Thyroid gland (tissue), 4 donors: Measurements from ENCODE around the gene NEK2. TPM values are rescaled to one million over a fixed set of nuclear protein-coding genes. Genes with fewer than 3 reads are reported as not detected.
"Not testable (repeated sequence)": the region's sequence is repeated elsewhere in the genome, so short reads cannot be mapped to it uniquely, and the experiment has no call there.

Experiments
- DNase-seq, 2 donors: peaks; one replicate each; pipeline ENCODE4 v3.0.0-alpha.2; 2019
- H3K27ac ChIP-seq, 3 donors: fragments of 200-600 bp; sonication (generic); 1 replicate in 2 of 3; 2 replicates in 1 of 3; pipeline ENCODE4 v1.5.1; 2016 to 2019; ENCODE audit warnings: mild to moderate bottlenecking in 1 of 3, moderate library complexity in 1 of 3
- H3K27me3 ChIP-seq: fragments of 200-600 bp; sonication (generic); one replicate; pipeline ENCODE4 v1.5.1; 2019
- H3K36me3 ChIP-seq, 2 donors: fragments of 200-600 bp; sonication (generic); one replicate each; pipeline ENCODE4 v1.5.1; 2016 to 2019
- H3K4me1 ChIP-seq, 2 donors: fragments of 200-600 bp; sonication (generic); one replicate each; pipeline ENCODE4 v1.5.1; 2017 to 2019
- H3K4me3 ChIP-seq, 3 donors: fragments of 200-600 bp; sonication (generic); replicated peaks in 1 of 3; 1 replicate in 2 of 3; 2 replicates in 1 of 3; pipeline ENCODE4 v1.5.1; 2016; ENCODE audit warnings: mild to moderate bottlenecking in 1 of 3
- H3K9me3 ChIP-seq: fragments of 200-600 bp; sonication (generic); one replicate; pipeline ENCODE4 v1.5.1; 2017
- CTCF ChIP-seq, 6 experiments: fragments of 200-600 bp in 3 of 6; fragments of 450-650 bp in 3 of 6; sonication (generic) in 3 of 6; IDR thresholded peaks; one replicate each; pipeline ENCODE4 v1.5.1; 2016 to 2019; ENCODE audit warnings: antibody characterized with exemption in 6 of 6, mild to moderate bottlenecking in 2 of 6, inconsistent platforms in 1 of 6, moderate library complexity in 1 of 6
- POLR2A ChIP-seq, 2 donors: fragments of 450-650 bp; IDR thresholded peaks; one replicate each; pipeline ENCODE4 v1.6.1; 2017; ENCODE audit warnings: antibody characterized with exemption in 2 of 2, mild to moderate bottlenecking in 2 of 2, moderate library complexity in 1 of 2
- WGBS, 2 donors: methylation state at CpG; one replicate each; pipeline ENCODE4 v1.1.5; 2017; 5-methylcytosine and 5-hydroxymethylcytosine counted together
- intact Hi-C: fragments of 100-400 bp; cut with DNase I; formaldehyde crosslinking; loops from one replicate; pipeline ENCODE4 v1.15.1; 2023
- total RNA-seq, 4 donors: library from RNA; depleted of rRNA; stranded (reverse); fragments of >200 nt; gene quantifications; one replicate each; pipeline ENCODE4 v1.2.3, GENCODE V29; 2016

NEK2 gene
- total RNA-seq, 4 donors from 2014 or later, result 0.11 to 2.4 (median 0.40) TPM; not detected in 1

DNA sequence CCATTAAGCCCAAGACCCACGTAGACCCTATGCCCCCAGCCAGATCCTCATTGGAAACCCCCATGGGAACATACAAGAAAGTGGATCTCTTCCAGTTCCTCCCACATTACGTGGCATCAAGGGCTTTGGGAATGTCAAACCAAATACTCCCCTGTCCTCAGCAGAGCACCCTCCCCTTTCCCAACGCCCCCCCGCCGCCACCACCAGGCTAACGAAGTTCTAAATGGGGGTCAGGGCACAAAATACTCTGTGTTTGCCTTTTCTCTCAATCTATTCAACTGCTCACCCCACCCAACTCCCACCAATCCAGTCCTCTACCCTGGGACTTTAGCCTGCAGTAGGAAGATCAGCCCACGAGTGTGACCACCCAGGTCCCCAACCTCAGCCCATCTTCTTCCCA, 24.5 kb downstream of the NEK2 start:
- no peaks in the 10 kb centered on the region for H3K9me3 ChIP-seq
- H3K4me3 ChIP-seq, result no peak overlapping the region
- DNase-seq, result no peak
- intact Hi-C loops, result loop anchor here (5.0 kb wide), 2 partner anchors 74 to 179 kb away; partner anchors contain the start of gene SLC30A1
- no peak overlapping the region for H3K27ac ChIP-seq
- WGBS, 2 donors, result 90 to 92% methylated on average over 7 of the region's 7 CpGs
- TF ChIP-seq POLR2A (IDR thresholded peaks at IDR 0.05), result no peak
- no peak for TF ChIP-seq CTCF (IDR thresholded peaks at IDR 0.05)
- no peaks in the 10 kb centered on the region for H3K36me3 ChIP-seq
- no peaks in the 10 kb centered on the region for H3K27me3 ChIP-seq
- peaks cover 0 to 3% of the 10 kb centered on the region in 2 donors for H3K4me1 ChIP-seq

DNA sequence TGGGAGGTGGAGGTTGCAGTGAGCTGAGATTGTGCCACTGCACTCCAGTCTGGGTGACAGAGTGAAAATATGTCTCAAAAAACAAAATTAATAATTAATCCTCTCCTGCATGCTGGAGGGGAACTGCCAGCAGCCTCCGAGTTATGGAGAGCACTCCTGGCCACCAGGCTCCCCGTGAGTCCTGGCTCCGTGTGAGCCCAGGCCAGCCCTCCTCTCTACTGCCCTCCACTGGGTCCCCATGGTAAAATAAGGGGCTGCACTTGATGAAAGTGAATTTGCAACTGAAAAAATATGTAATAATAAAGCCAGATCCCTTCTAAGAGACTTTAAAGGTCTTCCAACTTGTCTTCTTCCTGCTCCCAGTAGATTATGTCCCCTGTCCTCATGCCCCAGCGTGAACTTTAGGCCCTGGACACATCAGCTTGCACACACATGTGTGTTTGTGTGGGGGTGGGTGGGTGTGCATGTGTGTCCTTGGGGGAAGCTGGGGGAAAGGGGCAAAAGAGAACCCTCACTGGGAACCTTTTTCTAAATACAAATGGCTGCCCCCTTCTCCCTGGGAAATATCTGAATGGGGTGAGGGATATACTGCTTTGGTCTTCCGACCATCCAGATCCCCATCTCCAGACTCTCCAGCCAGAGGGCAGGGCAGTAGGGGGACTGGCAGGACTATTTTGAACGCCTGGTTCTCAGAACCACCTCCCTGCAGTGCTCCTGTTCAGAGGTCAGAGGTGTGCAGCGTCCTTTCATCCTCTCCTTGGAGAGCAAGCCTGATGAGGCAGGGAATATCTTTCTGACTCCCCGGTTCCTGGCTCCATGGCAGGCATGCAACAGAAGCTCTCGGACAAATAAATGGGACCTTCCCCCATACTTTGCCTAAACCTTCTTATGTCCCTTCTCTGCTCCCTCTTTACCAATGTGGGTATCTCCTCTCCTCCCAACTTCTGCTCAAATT, 26.2 kb downstream of the NEK2 start:
- no peak overlapping the region for H3K4me3 ChIP-seq
- H3K9me3 ChIP-seq, result no peaks in the 10 kb centered on the region
- H3K27me3 ChIP-seq, result no peaks in the 10 kb centered on the region
- no peak overlapping the region for H3K27ac ChIP-seq
- peak in 4 of 6 experiments; percentile 43 to 78 (median 56) for TF ChIP-seq CTCF (IDR thresholded peaks at IDR 0.05)
- no peak for TF ChIP-seq POLR2A (IDR thresholded peaks at IDR 0.05)
- H3K36me3 ChIP-seq, result no peaks in the 10 kb centered on the region
- H3K4me1 ChIP-seq, result peaks cover 0 to 2% of the 10 kb centered on the region in 2 donors
- WGBS, 2 donors, result 61 to 94% methylated on average over 9 of the region's 9 CpGs
- intact Hi-C loops, result no loop called here
- peak in 1 of 2 donors; percentile 63 for DNase-seq

DNA sequence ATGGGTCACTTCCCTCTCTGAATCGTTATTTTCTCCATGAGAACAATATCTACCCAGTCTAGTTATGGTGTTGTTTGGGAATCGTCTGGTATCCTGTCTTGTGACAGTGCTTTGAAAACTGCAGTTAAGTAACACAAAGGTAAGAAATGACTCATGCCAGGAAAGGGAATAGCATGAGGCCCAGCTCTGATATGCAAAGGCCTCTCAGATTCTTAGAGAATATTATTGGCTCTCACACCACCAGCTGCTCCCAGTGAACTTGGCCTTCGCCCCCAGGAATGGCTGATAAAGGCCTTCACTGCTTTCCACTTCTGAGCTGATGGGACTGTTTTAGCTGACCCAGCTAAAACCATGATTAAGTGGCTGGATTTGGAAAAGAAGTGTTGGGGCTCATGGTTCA, 27.1 kb downstream of the NEK2 start:
- H3K27ac ChIP-seq, result no peak overlapping the region
- H3K27me3 ChIP-seq, result no peaks in the 10 kb centered on the region
- intact Hi-C loops, result no loop called here
- TF ChIP-seq CTCF (IDR thresholded peaks at IDR 0.05), result no peak
- TF ChIP-seq POLR2A (IDR thresholded peaks at IDR 0.05), result no peak
- WGBS, 2 donors, result 81 to 89% methylated on average over 3 of the region's 3 CpGs
- H3K4me1 ChIP-seq, result peaks cover 7 to 11% of the 10 kb centered on the region in 2 donors
- H3K9me3 ChIP-seq, result no peaks in the 10 kb centered on the region
- H3K4me3 ChIP-seq, result no peak overlapping the region
- no peaks in the 10 kb centered on the region for H3K36me3 ChIP-seq
- no peak for DNase-seq

GRCh38 chr1:211647711-211648121, 27.7 kb downstream of the NEK2 start:
- 93 to 94% methylated on average over 3 of the region's 4 CpGs for WGBS, 2 donors
- DNase-seq, result no peak
- Histone ChIP-seq H3K4me1 (peaks cover 7 to 13% of the 10 kb centered on the region in 2 donors), H3K27me3 (no peaks in the 10 kb centered on the region), H3K9me3 (no peaks in the 10 kb centered on the region), H3K27ac (no peak overlapping the region), H3K36me3 (no peaks in the 10 kb centered on the region), H3K4me3 (no peak overlapping the region)
- TF ChIP-seq POLR2A (IDR thresholded peaks at IDR 0.05) (no peak), CTCF (IDR thresholded peaks at IDR 0.05) (no peak)
- intact Hi-C loops, result no loop called here

DNA sequence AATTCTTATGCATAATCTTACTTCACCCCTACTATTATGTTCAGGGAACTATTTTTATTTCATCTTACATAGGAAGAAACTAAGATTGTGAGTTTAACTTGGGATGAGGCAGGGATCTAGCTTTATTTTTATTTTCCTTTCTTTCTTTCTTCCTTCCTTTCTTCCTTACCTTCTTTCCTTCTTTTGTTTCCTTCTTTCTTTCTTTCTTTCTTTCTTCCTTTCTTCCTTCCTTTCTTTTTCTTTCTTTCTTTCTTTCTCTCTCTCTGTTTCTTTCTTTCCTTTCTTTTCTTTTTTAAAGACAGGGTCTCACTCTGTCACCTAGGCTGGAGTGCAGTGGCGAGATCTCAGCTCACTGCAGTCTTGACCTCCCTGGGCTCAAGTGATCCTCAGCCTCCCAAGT, 28.9 kb downstream of the NEK2 start:
- H3K4me3 ChIP-seq, result no peak overlapping the region
- intact Hi-C loops, result no loop called here
- DNase-seq, result no peak
- WGBS, 2 donors, result 84 to 93% methylated on average over 1 of the region's 1 CpG
- peaks cover 7 to 13% of the 10 kb centered on the region in 2 donors for H3K4me1 ChIP-seq
- H3K27ac ChIP-seq, result no peak overlapping the region
- H3K9me3 ChIP-seq, result no peaks in the 10 kb centered on the region
- no peaks in the 10 kb centered on the region for H3K36me3 ChIP-seq
- no peaks in the 10 kb centered on the region for H3K27me3 ChIP-seq
- TF ChIP-seq POLR2A (IDR thresholded peaks at IDR 0.05) (no peak), CTCF (IDR thresholded peaks at IDR 0.05) (no peak)

DNA sequence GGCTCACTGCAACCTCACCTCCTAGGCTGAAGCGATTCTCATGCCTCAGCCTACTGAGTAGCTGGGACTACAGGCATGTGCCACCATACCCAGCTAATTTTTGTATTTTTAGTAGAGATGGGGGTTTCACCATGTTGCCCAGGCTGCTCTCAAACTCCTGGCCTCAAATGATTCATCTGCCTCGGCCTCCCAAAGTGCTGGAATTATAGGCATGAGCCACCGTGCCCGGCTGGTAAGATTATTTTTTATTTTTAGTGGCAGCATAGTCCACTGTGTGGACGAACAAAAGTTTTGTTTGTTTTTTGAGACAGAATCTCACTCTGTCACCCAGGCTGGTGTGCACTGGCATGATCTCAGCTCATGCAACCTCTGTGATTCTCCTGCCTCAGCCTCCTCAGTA, 29.8 kb downstream of the NEK2 start:
- DNase-seq, H3K9me3 ChIP-seq, H3K4me3 ChIP-seq, H3K27me3 ChIP-seq, H3K36me3 ChIP-seq, H3K27ac ChIP-seq, intact Hi-C loops: not testable (repeated sequence)
- H3K4me1 ChIP-seq, result peaks cover 7 to 13% of the 10 kb centered on the region in 2 donors
- WGBS, 2 donors, result 89 to 95% methylated on average over 5 of the region's 5 CpGs
